ENCODE measurements around the gene HOXC11. TPM values are rescaled to one million over a fixed set of nuclear protein-coding genes. Genes with fewer than 3 reads are reported as not detected.

HOXC11 gene
- total RNA-seq, 4 donors from 2014 or later, result 4.9 to 10.7 (median 6.2) TPM

GRCh38 chr12:53968214-53969127 is 4.5 kb upstream of the HOXC11 start:
- no peak for DNase-seq (ENCODE audit: low spot score in 2 of 2)
- H3K4me3 ChIP-seq (ENCODE audit: low read depth, poor library complexity, severe bottlenecking), result no peak overlapping the region
- WGBS, 2 donors, result 29 to 46% methylated on average over 24 of the region's 24 CpGs
- intact Hi-C loops (cut with DNase I; ENCODE audit: low total_unique reads), result no loop called here
- TF ChIP-seq CTCF (IDR thresholded peaks at IDR 0.05), result no peak
- no peak for TF ChIP-seq POLR2A (IDR thresholded peaks at IDR 0.05)

DNA sequence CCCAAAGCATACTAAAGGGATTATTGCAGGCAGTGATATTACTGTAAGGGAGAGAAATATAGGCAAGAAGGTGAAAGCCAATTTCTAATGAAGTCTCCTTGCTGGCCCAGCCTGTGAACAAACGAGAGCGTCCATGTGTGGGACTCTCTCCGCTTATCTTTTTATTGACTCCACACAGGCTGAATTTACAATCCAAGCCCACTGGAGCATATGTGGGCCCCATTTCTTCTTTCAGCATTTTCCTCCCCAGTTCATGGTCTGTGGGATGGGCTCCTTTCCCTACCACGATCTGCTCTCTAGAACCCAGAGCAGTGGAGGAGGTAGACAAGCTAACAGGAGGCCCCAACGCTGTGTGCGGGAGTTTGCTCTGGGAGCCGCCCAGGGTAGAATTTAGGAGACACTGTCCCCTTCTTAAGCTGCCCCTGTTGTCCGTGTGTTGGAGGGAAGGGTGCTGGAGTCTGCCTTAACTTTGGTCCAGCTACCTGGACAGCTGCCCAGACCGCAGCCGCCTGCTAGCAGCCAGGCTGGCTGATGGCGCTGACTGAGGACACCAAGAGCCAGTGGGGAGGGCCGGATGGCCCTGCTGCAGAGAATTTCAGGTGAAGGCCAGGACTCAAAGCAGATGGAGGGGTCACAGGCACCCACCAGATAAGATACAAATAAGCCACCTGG is 3.2 kb upstream of the HOXC11 start:
- DNase-seq (ENCODE audit: low spot score in 2 of 2), result no peak

DNA sequence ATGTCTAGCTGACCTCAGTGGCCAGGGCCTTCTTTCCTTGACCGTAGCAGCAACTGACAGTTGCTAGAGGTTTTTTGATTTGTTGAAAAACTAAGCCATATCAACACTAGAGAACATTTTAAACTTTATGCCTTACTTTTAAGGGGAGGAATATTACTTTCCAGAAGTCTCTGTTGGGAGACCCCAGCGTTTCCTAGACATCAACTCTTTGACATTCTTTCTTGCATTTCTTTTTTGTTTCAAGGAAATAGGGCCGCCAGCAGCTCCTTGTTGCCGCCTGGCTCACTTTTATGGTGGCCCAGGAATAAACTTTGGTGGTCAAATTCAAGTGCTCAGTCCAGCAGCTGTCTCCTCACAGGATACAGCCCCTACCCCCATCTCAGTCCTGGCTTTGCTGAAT is 2.5 kb upstream of the HOXC11 start:
- intact Hi-C loops (cut with DNase I; ENCODE audit: low total_unique reads), result no loop called here
- TF ChIP-seq CTCF (IDR thresholded peaks at IDR 0.05), result no peak
- no peak for TF ChIP-seq POLR2A (IDR thresholded peaks at IDR 0.05)
- no peak for DNase-seq (ENCODE audit: low spot score in 2 of 2)
- 73 to 82% methylated on average over 4 of the region's 4 CpGs for WGBS, 2 donors
- no peak overlapping the region for H3K4me3 ChIP-seq (ENCODE audit: low read depth, poor library complexity, severe bottlenecking)

More for the DNA sequence above, 3.2 kb upstream of the HOXC11 start:
- intact Hi-C loops (cut with DNase I; ENCODE audit: low total_unique reads), result no loop called here
- H3K4me3 ChIP-seq (ENCODE audit: low read depth, poor library complexity, severe bottlenecking), result no peak overlapping the region
- no peak for TF ChIP-seq POLR2A (IDR thresholded peaks at IDR 0.05)
- TF ChIP-seq CTCF (IDR thresholded peaks at IDR 0.05), result no peak
- 72 to 78% methylated on average over 12 of the region's 12 CpGs for WGBS, 2 donors

DNA sequence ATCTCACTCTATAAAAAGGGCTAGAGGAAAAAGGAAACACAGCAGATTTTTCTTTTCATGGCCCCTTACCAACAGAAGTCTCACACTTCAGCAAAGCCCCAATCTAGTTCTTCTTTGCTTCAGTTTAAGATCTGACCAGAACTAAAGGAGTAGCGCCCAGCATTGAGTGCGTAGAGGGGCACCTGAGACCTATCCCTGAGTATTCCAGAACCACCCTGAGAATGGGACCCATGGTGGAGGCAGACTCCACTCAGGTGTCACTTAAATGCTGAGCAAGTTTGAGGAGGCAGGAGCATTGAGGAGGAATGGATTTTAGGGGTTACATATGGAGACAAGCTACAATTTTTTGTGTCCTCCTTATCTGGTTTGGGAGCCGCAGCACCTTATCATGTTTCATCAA is 1.8 kb upstream of the HOXC11 start:
- TF ChIP-seq POLR2A (IDR thresholded peaks at IDR 0.05), result no peak
- TF ChIP-seq CTCF (IDR thresholded peaks at IDR 0.05), result no peak
- WGBS, 2 donors, result 87 to 91% methylated on average over 3 of the region's 3 CpGs
- no peak for DNase-seq (ENCODE audit: low spot score in 2 of 2)
- no peak overlapping the region for H3K4me3 ChIP-seq (ENCODE audit: low read depth, poor library complexity, severe bottlenecking)
- intact Hi-C loops (cut with DNase I; ENCODE audit: low total_unique reads), result no loop called here

- DNase-seq (ENCODE audit: low spot score in 2 of 2), result no peak
- WGBS, 2 donors, result 80% methylated on average over 2 of the region's 2 CpGs
- TF ChIP-seq CTCF (IDR thresholded peaks at IDR 0.05) (no peak), POLR2A (IDR thresholded peaks at IDR 0.05) (no peak)
- H3K4me3 ChIP-seq (ENCODE audit: low read depth, poor library complexity, severe bottlenecking), result no peak overlapping the region
- intact Hi-C loops (cut with DNase I; ENCODE audit: low total_unique reads), result no loop called here
Observed at GRCh38 chr12:53971686-53972085, 1.2 kb upstream of the HOXC11 start.
